K562 (cell line): Measurements from ENCODE around the gene ARID4B. TPM values are rescaled to one million over a fixed set of nuclear protein-coding genes. Genes with fewer than 3 reads are reported as not detected.
A peak's percentile ranks its signal among the peaks of the same experiment; 100 is the strongest.

ENCODE experiments used
- ATF1 ChIP-seq, 2 experiments: fragments of 450-650 bp in 1 of 2; IDR thresholded peaks; 2 replicates each; pipeline ENCODE4 v1.6.1; 2016; ENCODE audit warnings: missing compliant biosample characterization in 1 of 2, missing genetic modification characterization in 1 of 2
- BCL6 ChIP-seq: fragments of 250-450 bp; sonication (Bioruptor Pico); IDR thresholded peaks from 2 replicates; pipeline ENCODE4 v1.4.0; 2020
- EP400 ChIP-seq: fragments of 450-650 bp; IDR thresholded peaks from 2 replicates; pipeline ENCODE4 v1.6.1; 2017; ENCODE audit warnings: antibody characterized with exemption, mild to moderate bottlenecking, moderate library complexity
- IRF9 ChIP-seq: fragments of 450-650 bp; IDR thresholded peaks from 2 replicates; pipeline ENCODE4 v1.6.1; 2016; ENCODE audit warnings: missing biosample characterization, missing genetic modification characterization
- KDM2B ChIP-seq: fragments of 250-450 bp; sonication (Bioruptor Pico); IDR thresholded peaks from 2 replicates; pipeline ENCODE4 v1.8.0; 2021; ENCODE audit warnings: mild to moderate bottlenecking, moderate library complexity
- MAFF ChIP-seq: IDR thresholded peaks from 2 replicates; pipeline ENCODE4 v1.6.1; 2012; ENCODE audit warnings: low read length, improper control_type of control experiment
- MAFG ChIP-seq: fragments of 450-650 bp; conservative IDR thresholded peaks from 2 replicates; pipeline ENCODE4 v1.6.1; 2016; ENCODE audit warnings: missing genetic modification characterization, missing compliant biosample characterization
- MTA1 ChIP-seq: fragments of 450-650 bp; IDR thresholded peaks from 2 replicates; pipeline ENCODE4 v1.6.1; 2017; ENCODE audit warnings: borderline replicate concordance
- NR4A1 ChIP-seq, 2 experiments: fragments of 250-450 bp in 1 of 2; fragments of 450-650 bp in 1 of 2; sonication (Bioruptor Pico) in 1 of 2; IDR thresholded peaks; 2 replicates each; pipeline versions ENCODE4 v1.4.0 to v1.6.1; 2016 to 2020; ENCODE audit warnings: mild to moderate bottlenecking in 2 of 2, missing compliant biosample characterization in 1 of 2, missing genetic modification characterization in 1 of 2, moderate library complexity in 1 of 2
- PATZ1 ChIP-seq: fragments of 250-450 bp; sonication (Bioruptor Pico); IDR thresholded peaks from 2 replicates; pipeline ENCODE4 v1.5.0; 2020; ENCODE audit warnings: mild to moderate bottlenecking, borderline replicate concordance
- POLR3A ChIP-seq: IDR thresholded peaks from 2 replicates; pipeline ENCODE4 v1.6.1; 2011; ENCODE audit warnings: borderline replicate concordance, mild to moderate bottlenecking, moderate library complexity; ENCODE audit not compliant: insufficient read length, insufficient read depth; ENCODE audit errors: extremely low read depth
- RBBP5 ChIP-seq: fragments of 200-600 bp; sonication (generic); IDR thresholded peaks from 2 replicates; pipeline ENCODE4 v1.6.1; 2012; ENCODE audit warnings: borderline replicate concordance, mild to moderate bottlenecking, low read length, control low read depth, inconsistent platforms; ENCODE audit not compliant: insufficient read depth, poor library complexity, severe bottlenecking
- TCF7 ChIP-seq: sonication (generic); IDR thresholded peaks from 2 replicates; pipeline ENCODE4 v1.6.1; 2016; ENCODE audit warnings: antibody characterized with exemption, borderline replicate concordance
- YY1 ChIP-seq, 3 experiments: IDR thresholded peaks; 2 replicates each; pipeline ENCODE4 v1.6.1; 2011; ENCODE audit warnings: low read length in 2 of 3, mild to moderate bottlenecking in 2 of 3, moderate library complexity in 2 of 3, borderline replicate concordance in 1 of 3, control low read depth in 1 of 3, low read depth in 1 of 3; ENCODE audit not compliant: insufficient read depth in 3 of 3, insufficient replicate concordance in 2 of 3, control insufficient read depth in 1 of 3, insufficient read length in 1 of 3; ENCODE audit errors: extremely low read depth in 1 of 3
- ZNF24 ChIP-seq: fragments of 450-650 bp; IDR thresholded peaks from 2 replicates; pipeline ENCODE4 v1.6.1; 2016
- ZNF449 ChIP-seq: fragments of 250-450 bp; sonication (Bioruptor Pico); IDR thresholded peaks from 2 replicates; pipeline ENCODE4 v1.8.0; 2022; ENCODE audit warnings: moderate library complexity, mild to moderate bottlenecking, inconsistent platforms
- ZNF639 ChIP-seq, 2 experiments: fragments of 200-800 bp in 1 of 2; sonication (Bioruptor generic) in 1 of 2; sonication (generic) in 1 of 2; formaldehyde crosslinking in 1 of 2; IDR thresholded peaks in 1 of 2; conservative IDR thresholded peaks in 1 of 2; 2 replicates each; pipeline versions ENCODE4 v1.5.0 to v1.6.1; 2016 to 2020; ENCODE audit warnings: missing compliant biosample characterization in 1 of 2, missing genetic modification characterization in 1 of 2, missing genetic modification reagents in 1 of 2
- polyA plus RNA-seq, 8 experiments: library from polyadenylated mRNA; depleted of rRNA in 4 of 8; stranded (reverse) in 5 of 8; unstranded in 3 of 8; fragments of >200 nt; fragmentation: Nextera tagmentation in 2 of 8; fragmentation: Illumina TruSeq in 1 of 8; extraction: Ambion mirVana in 2 of 8; extraction: Trizol in 1 of 8; gene quantifications; 2 replicates each; pipeline versions ENCODE4 v1.2.1 to v1.2.3, GENCODE V29; 2011 to 2014; ENCODE audit warnings: inconsistent platforms in 1 of 8, missing spikeins in 1 of 8
- total RNA-seq, 7 experiments: library from RNA; depleted of rRNA in 6 of 7; stranded (reverse); fragments of >200 nt in 6 of 7; fragmentation: Illumina TruSeq in 2 of 7; extraction: Trizol in 2 of 7; gene quantifications; 2 replicates each; pipeline versions ENCODE4 v1.2.1 to v1.2.3, GENCODE V29; 2011 to 2021; ENCODE audit warnings: low replicate concordance in 1 of 7

Gene ARID4B
- total and polyA plus RNA-seq, 9 of the 15 experiments (the other 6 are each of a cell fraction or from before 2014, with no cell fraction given) = 8.4 to 38.9 (median 18.5) TPM

GRCh38 chr1:235328271-235329138 lies 526 bp upstream of the ARID4B start, which contains the start of gene GGPS1 (continued):
- TF ChIP-seq PATZ1 (CRISPR knock-in tag) (no peak), POLR3A (no peak), RBBP5 (peak; percentile 71), TCF7 (no peak; the same call in none of the 2 replicates), NR4A1 (CRISPR knock-in tag; IDR thresholded peaks at IDR 0.05) (no peak), NR4A1 (tag; IDR thresholded peaks at IDR 0.05) (no peak), KDM2B (CRISPR knock-in tag) (no peak), MAFF (no peak), ZNF24 (no peak; the same call in 1 of the 2 replicates), EP400 (peak; percentile 95), ZNF639 (CRISPR knock-in tag; conservative IDR thresholded peaks at IDR 0.05 in 1 of 2, IDR thresholded peaks at IDR 0.05 in 1 of 2) (peak in 1 of 2 experiments; percentile 63; a peak in 2 of 4 replicates), MTA1 (peak; percentile 53; the same call in 1 of the 2 replicates), ATF1 (CRISPR knock-in tag; IDR thresholded peaks at IDR 0.05) (no peak), ATF1 (tag; IDR thresholded peaks at IDR 0.05) (peak; percentile 30; the same call in 1 of the 2 replicates), MAFG (tag) (no peak), YY1 (IDR thresholded peaks at IDR 0.05; ENCODE audit: borderline replicate concordance in 1 of 3, control insufficient read depth in 1 of 3, extremely low read depth in 1 of 3, insufficient read depth in 3 of 3, insufficient read length in 1 of 3, insufficient replicate concordance in 2 of 3, low read depth in 1 of 3, low read length in 2 of 3) (peak; percentile 24 to 89 (median 84)), IRF9 (tag) (no peak), ZNF449 (CRISPR knock-in tag) (0 out of 2 replicates have a peak, but pooled peaks have one; percentile 6), BCL6 (CRISPR knock-in tag) (no peak)
